LNCaP clone FGC (cell line): ENCODE results near the gene FAF2.

Experiments used
- DNase-seq: peaks from one replicate; pipeline ENCODE4 v3.0.0-alpha.2; 2011; ENCODE audit warnings: low read depth
- H3K4me3 ChIP-seq: 2 replicates; pipeline ENCODE4 v1.5.1; 2011; ENCODE audit warnings: mild to moderate bottlenecking, low read depth, low read length, control low read depth
- TF ChIP-seq, protein P1 (sequence below): IDR thresholded peaks from 2 replicates; pipeline ENCODE4 v1.5.1; 2012; ENCODE audit warnings: mild to moderate bottlenecking; ENCODE audit not compliant: control insufficient read depth, insufficient read depth; ENCODE audit errors: extremely low read depth

The FAF2 gene

DNA sequence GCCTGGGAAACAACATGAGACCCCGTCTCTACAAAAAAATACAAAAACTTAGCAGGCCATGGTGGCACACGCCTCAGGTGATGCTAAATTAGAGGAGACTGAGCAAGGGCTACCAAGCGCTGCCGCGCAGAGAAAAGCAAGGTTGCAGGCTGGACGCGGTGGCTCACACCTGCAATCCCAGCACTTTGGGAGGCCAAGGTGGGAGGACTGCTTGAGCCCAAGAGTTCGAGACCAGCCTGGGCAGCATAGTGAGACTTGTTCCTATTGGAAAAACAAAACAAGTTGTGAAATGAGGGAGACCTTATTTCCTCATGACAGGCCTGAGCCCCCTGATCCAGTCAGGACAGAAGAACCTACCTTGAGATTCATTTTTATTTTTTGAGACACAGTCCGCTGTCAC is 77.5 kb downstream of the FAF2 start:
- TF ChIP-seq, protein P1, sequence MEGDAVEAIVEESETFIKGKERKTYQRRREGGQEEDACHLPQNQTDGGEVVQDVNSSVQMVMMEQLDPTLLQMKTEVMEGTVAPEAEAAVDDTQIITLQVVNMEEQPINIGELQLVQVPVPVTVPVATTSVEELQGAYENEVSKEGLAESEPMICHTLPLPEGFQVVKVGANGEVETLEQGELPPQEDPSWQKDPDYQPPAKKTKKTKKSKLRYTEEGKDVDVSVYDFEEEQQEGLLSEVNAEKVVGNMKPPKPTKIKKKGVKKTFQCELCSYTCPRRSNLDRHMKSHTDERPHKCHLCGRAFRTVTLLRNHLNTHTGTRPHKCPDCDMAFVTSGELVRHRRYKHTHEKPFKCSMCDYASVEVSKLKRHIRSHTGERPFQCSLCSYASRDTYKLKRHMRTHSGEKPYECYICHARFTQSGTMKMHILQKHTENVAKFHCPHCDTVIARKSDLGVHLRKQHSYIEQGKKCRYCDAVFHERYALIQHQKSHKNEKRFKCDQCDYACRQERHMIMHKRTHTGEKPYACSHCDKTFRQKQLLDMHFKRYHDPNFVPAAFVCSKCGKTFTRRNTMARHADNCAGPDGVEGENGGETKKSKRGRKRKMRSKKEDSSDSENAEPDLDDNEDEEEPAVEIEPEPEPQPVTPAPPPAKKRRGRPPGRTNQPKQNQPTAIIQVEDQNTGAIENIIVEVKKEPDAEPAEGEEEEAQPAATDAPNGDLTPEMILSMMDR, result no peak
- no peak for DNase-seq
- H3K4me3 ChIP-seq, result no peak overlapping the region

DNA sequence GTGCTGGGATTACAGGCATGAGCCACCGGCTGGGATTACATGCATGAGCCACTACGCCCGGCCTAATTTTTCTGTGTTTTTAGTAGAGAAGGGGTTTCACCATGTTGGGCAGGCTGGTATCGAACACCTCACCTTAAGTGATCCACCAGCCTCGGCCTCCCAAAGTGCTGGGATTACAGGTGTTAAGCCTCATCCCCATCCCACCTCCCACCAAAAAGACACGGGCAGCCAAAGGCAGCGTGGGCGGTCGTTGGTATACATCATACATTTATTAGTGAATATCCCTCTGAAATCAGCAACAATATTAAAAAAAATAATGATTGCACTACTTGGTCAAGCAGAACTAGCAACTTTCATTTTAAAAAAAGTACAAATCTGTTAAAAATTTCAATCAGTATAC is 78.3 kb downstream of the FAF2 start:
- TF ChIP-seq, protein P1, result no peak

DNA sequence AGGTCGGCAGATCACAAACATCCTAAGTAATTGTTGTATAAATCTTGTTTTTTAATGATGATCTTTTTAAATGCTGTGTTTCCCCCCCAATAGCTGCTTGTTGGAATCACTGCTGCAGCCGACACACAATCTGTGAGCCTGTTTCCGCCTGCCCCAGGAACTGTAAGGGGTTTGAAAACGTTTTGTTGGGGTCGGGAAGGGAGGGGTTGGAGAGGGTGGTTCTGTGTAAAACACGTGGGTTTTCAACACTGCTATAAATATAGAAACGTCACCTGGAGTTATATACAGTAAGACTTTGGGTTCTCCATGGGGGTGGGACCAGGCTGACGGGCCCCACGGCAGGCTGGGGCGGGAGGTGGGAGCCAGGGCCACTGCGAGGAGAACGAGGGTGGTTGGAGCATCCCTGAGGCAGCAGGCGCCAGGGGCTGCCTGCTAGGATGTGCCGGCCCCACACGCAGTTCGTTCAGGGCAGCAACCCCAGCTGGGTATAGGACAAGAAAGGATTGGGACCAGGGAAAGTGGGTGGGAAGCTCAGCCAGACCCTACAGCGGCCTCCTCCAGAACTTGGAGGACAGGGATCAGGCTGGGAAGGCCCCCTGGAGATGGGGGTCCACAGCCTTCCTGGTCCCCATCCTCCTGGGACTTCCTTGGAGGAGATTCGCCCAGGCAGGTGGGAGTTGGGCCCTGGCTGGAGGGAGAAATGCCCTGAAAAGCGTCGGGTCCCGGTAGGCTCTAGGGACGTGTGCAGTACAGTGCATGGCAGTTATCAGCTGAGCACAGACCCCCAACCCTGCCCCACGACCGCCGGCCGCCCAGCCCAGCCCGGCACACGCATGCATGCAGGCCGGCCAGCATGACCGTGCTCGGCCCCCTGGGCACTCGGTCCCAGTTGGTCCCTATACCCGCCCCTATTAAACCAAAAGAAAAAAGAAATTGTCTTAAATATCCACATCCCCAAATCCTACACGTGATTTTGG is 79.3 kb downstream of the FAF2 start:
- no peak overlapping the region for H3K4me3 ChIP-seq
- TF ChIP-seq, protein P1, result no peak
- no peak for DNase-seq

More for the DNA sequence above, 78.3 kb downstream of the FAF2 start:
- no peak overlapping the region for H3K4me3 ChIP-seq
- no peak for DNase-seq

DNA sequence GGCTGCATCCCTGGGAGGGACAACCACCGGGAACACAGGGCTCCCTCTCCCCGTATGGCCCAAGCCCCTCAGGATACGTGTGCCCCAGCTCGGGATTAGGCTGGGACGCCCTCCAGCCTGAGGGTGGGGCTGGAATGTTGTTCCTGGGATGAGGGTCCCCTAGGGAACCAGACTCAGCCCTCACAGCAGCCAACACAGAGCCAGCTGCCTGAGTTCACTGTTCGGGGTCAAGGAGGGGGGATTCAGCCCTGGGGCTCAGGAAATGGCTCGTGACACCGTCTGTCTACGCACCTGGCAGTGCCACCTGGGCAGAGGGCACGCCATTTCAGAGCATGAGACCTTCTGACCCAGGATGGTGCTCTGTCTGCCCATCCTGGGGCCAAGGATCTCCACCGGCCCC is 80.1 kb downstream of the FAF2 start:
- no peak for DNase-seq
- TF ChIP-seq, protein P1, result no peak

DNA sequence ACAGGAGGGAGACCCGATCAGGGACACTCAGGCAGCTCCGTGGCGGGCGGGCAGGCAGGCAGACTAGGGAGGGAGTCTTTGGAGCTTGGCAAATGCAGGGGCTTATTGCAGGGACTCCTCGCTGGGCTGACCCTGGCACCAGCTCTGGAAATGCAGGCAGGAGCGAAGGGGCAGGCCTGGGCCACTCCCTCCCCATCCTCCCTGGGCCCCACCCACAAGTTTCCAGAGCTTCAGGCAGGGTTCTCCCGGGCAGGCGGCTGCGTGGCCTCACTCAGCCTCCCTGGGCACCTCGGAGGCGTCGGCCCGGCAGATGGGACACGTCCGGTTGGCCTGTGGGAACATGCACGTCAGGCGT is 80.6 kb downstream of the FAF2 start:
- TF ChIP-seq, protein P1, result no peak
- H3K4me3 ChIP-seq, result no peak overlapping the region

More for the DNA sequence above, 80.1 kb downstream of the FAF2 start:
- no peak overlapping the region for H3K4me3 ChIP-seq

DNA sequence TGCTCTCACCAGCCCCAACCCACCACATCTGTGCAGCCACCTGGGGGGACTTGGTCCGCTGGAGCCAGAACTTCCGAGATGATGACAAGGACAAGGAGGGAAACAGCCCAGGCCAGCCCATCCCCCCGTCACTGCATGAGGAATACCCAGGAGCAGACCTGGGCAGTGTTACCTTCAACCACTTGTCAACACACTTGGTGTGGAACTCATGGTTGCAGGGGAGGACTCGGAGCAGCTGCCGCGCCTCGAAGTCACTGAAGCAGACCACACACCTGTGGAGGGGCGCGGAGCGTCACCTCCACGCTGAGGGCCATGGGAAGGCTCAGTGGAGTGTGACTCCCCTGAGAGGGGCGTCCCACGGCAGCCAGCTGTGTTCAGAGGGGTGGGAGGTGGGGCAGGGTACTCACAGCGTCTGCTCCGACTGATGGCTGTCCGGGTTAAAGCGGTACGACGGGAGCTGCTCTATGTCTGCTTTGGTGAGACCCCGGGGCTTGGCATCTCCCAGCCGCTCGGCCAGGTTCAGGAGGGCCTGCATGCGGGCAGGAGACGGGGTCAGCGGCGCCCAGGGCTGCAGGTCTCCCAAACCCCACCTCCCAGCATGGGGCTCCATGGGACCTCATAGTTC is 81.0 kb downstream of the FAF2 start:
- TF ChIP-seq, protein P1, result no peak
- no peak for DNase-seq
- no peak overlapping the region for H3K4me3 ChIP-seq

More for the DNA sequence above, 80.6 kb downstream of the FAF2 start:
- DNase-seq, result no peak
